HEK293 (cell line): ENCODE measurements around the gene EPSTI1.

ENCODE experiments used
- CTCF ChIA-PET: fragments of 350-600 bp; formaldehyde crosslinking; extraction: SDS; loops from one replicate; lab custom pipeline; 2021; ENCODE audit warnings: antibody characterized with exemption; lab: Yijun Ruan, JAX
- POLR2A ChIA-PET: fragments of 300-600 bp; formaldehyde crosslinking; extraction: SDS; loops from one replicate; lab custom pipeline; 2020; ENCODE audit warnings: antibody characterized with exemption, inconsistent platforms; lab: Yijun Ruan, JAX
- H3K27ac ChIP-seq: fragments of 200-500 bp; sonication (Bioruptor generic); 2 replicates; pipeline ENCODE4 v1.5.1; 2014; ENCODE audit warnings: low read depth, low read length, control low read depth, inconsistent platforms; ENCODE audit errors: extremely low read depth
- H3K36me3 ChIP-seq, 2 experiments: fragments of 200-500 bp in 1 of 2; sonication (Bioruptor generic) in 1 of 2; 1 replicate in 1 of 2; 2 replicates in 1 of 2; pipeline ENCODE4 v1.5.1; 2014 to 2017; ENCODE audit warnings: inconsistent platforms in 2 of 2, low read length in 2 of 2; ENCODE audit not compliant: control insufficient read depth in 2 of 2, insufficient read depth in 1 of 2
- H3K4me1 ChIP-seq: fragments of 200-500 bp; sonication (Bioruptor generic); 2 replicates; pipeline ENCODE4 v1.5.1; 2014; ENCODE audit warnings: mild to moderate bottlenecking, low read length, inconsistent platforms; ENCODE audit not compliant: control insufficient read depth, insufficient read depth
- H3K4me3 ChIP-seq: 2 replicates; pipeline ENCODE4 v1.5.1; 2011; ENCODE audit warnings: low read depth, mild to moderate bottlenecking, control low read depth, low read length, moderate library complexity
- H3K9me3 ChIP-seq: fragments of 200-500 bp; sonication (Bioruptor generic); 2 replicates; pipeline ENCODE4 v1.5.1; 2014; ENCODE audit warnings: low read depth, low read length, inconsistent platforms; ENCODE audit not compliant: control insufficient read depth, insufficient read depth
- KLF16 ChIP-seq: fragments of 450-650 bp; formaldehyde crosslinking; IDR thresholded peaks from 2 replicates; pipeline ENCODE4 v1.5.1; 2017; ENCODE audit warnings: missing biosample characterization, missing genetic modification characterization
- KLF17 ChIP-seq: fragments of 450-650 bp; formaldehyde crosslinking; IDR thresholded peaks from 2 replicates; pipeline ENCODE4 v1.5.1; 2016; ENCODE audit warnings: missing biosample characterization, missing genetic modification characterization
- KLF8 ChIP-seq: fragments of 450-650 bp; formaldehyde crosslinking; IDR thresholded peaks from 2 replicates; pipeline ENCODE4 v1.5.1; 2016; ENCODE audit warnings: missing biosample characterization, missing genetic modification characterization
- ZEB2 ChIP-seq: fragments of 450-650 bp; formaldehyde crosslinking; IDR thresholded peaks from 2 replicates; pipeline ENCODE4 v1.5.1; 2016; ENCODE audit warnings: missing biosample characterization, missing genetic modification characterization
- ZNF114 ChIP-seq: fragments of 450-650 bp; formaldehyde crosslinking; IDR thresholded peaks from 2 replicates; pipeline ENCODE4 v1.5.0; 2017; ENCODE audit warnings: missing biosample characterization, missing genetic modification characterization
- ZNF146 ChIP-seq: fragments of 450-650 bp; formaldehyde crosslinking; IDR thresholded peaks from 2 replicates; pipeline ENCODE4 v1.5.1; 2016; ENCODE audit warnings: missing biosample characterization, missing genetic modification characterization
- ZNF148 ChIP-seq: fragments of 450-650 bp; formaldehyde crosslinking; IDR thresholded peaks from 2 replicates; pipeline ENCODE4 v1.5.0; 2017; ENCODE audit warnings: missing biosample characterization, missing genetic modification characterization, borderline replicate concordance
- ZNF19 ChIP-seq: fragments of 450-650 bp; formaldehyde crosslinking; IDR thresholded peaks from 2 replicates; pipeline ENCODE4; 2016; ENCODE audit warnings: missing biosample characterization, missing genetic modification characterization, low read depth
- ZNF274 ChIP-seq, 2 experiments: fragments of 200-500 bp in 1 of 2; fragments of 450-650 bp in 1 of 2; sonication (Bioruptor generic) in 1 of 2; formaldehyde crosslinking in 1 of 2; IDR thresholded peaks; 2 replicates each; pipeline versions ENCODE4 v1.5.1 to v1.6.1; 2014 to 2016; ENCODE audit warnings: borderline replicate concordance in 1 of 2, inconsistent platforms in 1 of 2, low read length in 1 of 2, missing biosample characterization in 1 of 2, missing genetic modification characterization in 1 of 2
- ZNF280D ChIP-seq: fragments of 450-650 bp; formaldehyde crosslinking; IDR thresholded peaks from 2 replicates; pipeline ENCODE4 v1.5.1; 2016; ENCODE audit warnings: missing biosample characterization, missing genetic modification characterization
- ZNF324 ChIP-seq: fragments of 450-650 bp; formaldehyde crosslinking; IDR thresholded peaks from 2 replicates; pipeline ENCODE4 v1.5.1; 2016; ENCODE audit warnings: missing biosample characterization, missing genetic modification characterization
- ZNF398 ChIP-seq: fragments of 450-650 bp; formaldehyde crosslinking; IDR thresholded peaks from 2 replicates; pipeline ENCODE4 v1.5.1; 2017; ENCODE audit warnings: missing biosample characterization, missing genetic modification characterization
- ZNF529 ChIP-seq: fragments of 450-650 bp; formaldehyde crosslinking; IDR thresholded peaks from 2 replicates; pipeline ENCODE4 v1.5.1; 2017; ENCODE audit warnings: missing genetic modification characterization, missing biosample characterization; ENCODE audit not compliant: insufficient replicate concordance
- ZNF549 ChIP-seq: fragments of 450-650 bp; IDR thresholded peaks from 2 replicates; pipeline ENCODE4 v1.5.1; 2018; ENCODE audit warnings: missing biosample characterization, missing genetic modification characterization, mild to moderate bottlenecking, inconsistent platforms, moderate library complexity
- ZNF596 ChIP-seq: fragments of 450-650 bp; IDR thresholded peaks from 2 replicates; pipeline ENCODE4 v1.5.0; 2018; ENCODE audit warnings: missing biosample characterization, mild to moderate bottlenecking, missing genetic modification characterization, moderate library complexity
- ZNF629 ChIP-seq: fragments of 450-650 bp; formaldehyde crosslinking; IDR thresholded peaks from 2 replicates; pipeline ENCODE4 v1.5.1; 2017; ENCODE audit warnings: missing biosample characterization, missing genetic modification characterization
- ZNF658 ChIP-seq: fragments of 450-650 bp; formaldehyde crosslinking; IDR thresholded peaks from 2 replicates; pipeline ENCODE4; 2016; ENCODE audit warnings: missing biosample characterization, missing genetic modification characterization
- ZNF677 ChIP-seq: fragments of 450-650 bp; IDR thresholded peaks from 2 replicates; pipeline ENCODE4 v1.5.0; 2018; ENCODE audit warnings: missing biosample characterization, mild to moderate bottlenecking, missing genetic modification characterization, moderate library complexity
- ZSCAN30 ChIP-seq: fragments of 450-650 bp; IDR thresholded peaks from 2 replicates; pipeline ENCODE4 v1.5.1; 2018; ENCODE audit warnings: missing biosample characterization, mild to moderate bottlenecking, missing genetic modification characterization, moderate library complexity

The EPSTI1 gene

GRCh38 chr13:43022934-43023288 is 30.9 kb upstream of the EPSTI1 start:
- no peak overlapping the region for H3K4me3 ChIP-seq
- 0 out of 2 replicates have a peak, but pooled peaks cover 3% of the 10 kb centered on the region for H3K4me1 ChIP-seq
- TF ChIP-seq KLF17 (tag by site-specific recombination) (no peak), ZNF398 (no peak), ZNF529 (tag by site-specific recombination) (no peak), ZNF148 (no peak), ZNF677 (no peak), ZSCAN30 (tag by site-specific recombination) (no peak), ZNF114 (no peak), ZNF280D (tag by site-specific recombination) (no peak), ZNF324 (tag by site-specific recombination) (no peak), ZNF19 (tag by site-specific recombination) (no peak), ZNF274 (IDR thresholded peaks at IDR 0.05; ENCODE audit: low read length) (no peak), ZNF274 (tag by site-specific recombination; IDR thresholded peaks at IDR 0.05; ENCODE audit: borderline replicate concordance) (no peak), KLF8 (tag by site-specific recombination) (no peak), ZNF629 (tag by site-specific recombination) (no peak), ZNF596 (tag by site-specific recombination) (no peak), KLF16 (tag by site-specific recombination) (no peak), ZNF146 (tag by site-specific recombination) (no peak), ZNF549 (no peak), ZNF658 (tag by site-specific recombination) (no peak), ZEB2 (tag by site-specific recombination) (no peak)
- no peaks in the 10 kb centered on the region for H3K36me3 ChIP-seq
- POLR2A ChIA-PET: no interaction called here
- no peak overlapping the region for H3K27ac ChIP-seq
- H3K9me3 ChIP-seq: no peaks in the 10 kb centered on the region
- CTCF ChIA-PET: no interaction called here
